OCI-LY1 (cell line): ENCODE data around the gene ARFGEF3.

Source experiments
- H2AFZ ChIP-seq: fragments of 200-600 bp; sonication (generic), shearing (Covaris generic); 2 replicates; pipeline ENCODE4 v1.6.0; 2014; ENCODE audit warnings: antibody characterized with exemption, mild to moderate bottlenecking, low read length
- H3F3A ChIP-seq: fragments of 200-600 bp; sonication (generic), shearing (Covaris generic); 2 replicates; pipeline ENCODE4 v1.6.0; 2014; ENCODE audit warnings: mild to moderate bottlenecking, antibody characterized with exemption, low read length, moderate library complexity; ENCODE audit not compliant: insufficient read depth
- H3K27ac ChIP-seq: fragments of 200-600 bp; sonication (generic); 2 replicates; pipeline ENCODE4 v1.5.1; 2014; ENCODE audit warnings: low read length, mixed run types, mild to moderate bottlenecking, low read depth; ENCODE audit not compliant: poor library complexity, severe bottlenecking
- H3K27me3 ChIP-seq: fragments of 200-600 bp; sonication (generic); 2 replicates; pipeline ENCODE4 v1.6.0; 2014; ENCODE audit warnings: antibody characterized with exemption, mild to moderate bottlenecking, low read length, moderate library complexity; ENCODE audit not compliant: insufficient read depth
- H3K36me3 ChIP-seq: fragments of 200-600 bp; sonication (generic); 2 replicates; pipeline ENCODE4 v1.6.1; 2014; ENCODE audit warnings: mild to moderate bottlenecking, antibody characterized with exemption, low read length, moderate library complexity, mixed read lengths; ENCODE audit not compliant: insufficient read depth
- H3K4me1 ChIP-seq: fragments of 200-600 bp; sonication (generic); 2 replicates; pipeline ENCODE4 v1.5.1; 2014; ENCODE audit warnings: mild to moderate bottlenecking, low read length, moderate library complexity; ENCODE audit not compliant: insufficient read depth, severe bottlenecking
- H3K4me2 ChIP-seq: fragments of 200-600 bp; sonication (generic), shearing (Covaris generic); 2 replicates; pipeline ENCODE4 v1.6.1; 2014; ENCODE audit warnings: low read length
- H3K4me3 ChIP-seq: fragments of 200-600 bp; sonication (generic); 2 replicates; pipeline ENCODE4 v1.5.1; 2014; ENCODE audit warnings: low read length, low read depth, mild to moderate bottlenecking, mixed read lengths; ENCODE audit not compliant: poor library complexity, severe bottlenecking
- H3K79me2 ChIP-seq: fragments of 200-600 bp; shearing (Covaris generic); 2 replicates; pipeline ENCODE4 v1.6.1; 2016; ENCODE audit warnings: mixed run types, low read length, mixed read lengths; ENCODE audit not compliant: insufficient read depth
- H3K9ac ChIP-seq: fragments of 200-600 bp; sonication (generic), shearing (Covaris generic); 2 replicates; pipeline ENCODE4 v1.6.1; 2014; ENCODE audit warnings: mild to moderate bottlenecking, low read length, mixed read lengths
- H3K9me2 ChIP-seq: fragments of 200-600 bp; sonication (generic), shearing (Covaris generic); 2 replicates; pipeline ENCODE4 v1.6.1; 2014; ENCODE audit warnings: low read depth, mild to moderate bottlenecking, low read length, mixed read lengths
- H3K9me3 ChIP-seq: fragments of 200-600 bp; shearing (Covaris generic); 2 replicates; pipeline ENCODE4 v1.6.1; 2014; ENCODE audit warnings: low read length, mixed read lengths
- H4K20me1 ChIP-seq: fragments of 200-600 bp; sonication (generic), shearing (Covaris generic); 2 replicates; pipeline ENCODE4 v1.6.0; 2016; ENCODE audit warnings: mild to moderate bottlenecking, low read length; ENCODE audit not compliant: insufficient read depth
- EZH2 ChIP-seq: fragments of 200-600 bp; sonication (generic), shearing (Covaris generic); IDR thresholded peaks from 2 replicates; pipeline ENCODE4 v1.8.0; 2017; ENCODE audit warnings: borderline replicate concordance, mixed run types, mild to moderate bottlenecking, antibody characterized with exemption, low read length, moderate library complexity, mixed read lengths
- TF ChIP-seq, protein P1 (sequence below): fragments of 200-600 bp; sonication (generic), shearing (Covaris generic); IDR thresholded peaks from 2 replicates; pipeline ENCODE4 v1.5.1; 2017; ENCODE audit warnings: mild to moderate bottlenecking, antibody characterized with exemption, low read length, moderate library complexity, mixed read lengths

Gene ARFGEF3

GRCh38 chr6:138129190-138129589 lies 32.5 kb upstream of the ARFGEF3 start:
- no peaks in the 10 kb centered on the region for H3K4me1 ChIP-seq
- H3K4me3 ChIP-seq, result no peak overlapping the region
- H3K36me3 ChIP-seq, result no peaks in the 10 kb centered on the region
- no peaks in the 10 kb centered on the region for H3K9me2 ChIP-seq
- no peak for TF ChIP-seq EZH2
- TF ChIP-seq, protein P1, sequence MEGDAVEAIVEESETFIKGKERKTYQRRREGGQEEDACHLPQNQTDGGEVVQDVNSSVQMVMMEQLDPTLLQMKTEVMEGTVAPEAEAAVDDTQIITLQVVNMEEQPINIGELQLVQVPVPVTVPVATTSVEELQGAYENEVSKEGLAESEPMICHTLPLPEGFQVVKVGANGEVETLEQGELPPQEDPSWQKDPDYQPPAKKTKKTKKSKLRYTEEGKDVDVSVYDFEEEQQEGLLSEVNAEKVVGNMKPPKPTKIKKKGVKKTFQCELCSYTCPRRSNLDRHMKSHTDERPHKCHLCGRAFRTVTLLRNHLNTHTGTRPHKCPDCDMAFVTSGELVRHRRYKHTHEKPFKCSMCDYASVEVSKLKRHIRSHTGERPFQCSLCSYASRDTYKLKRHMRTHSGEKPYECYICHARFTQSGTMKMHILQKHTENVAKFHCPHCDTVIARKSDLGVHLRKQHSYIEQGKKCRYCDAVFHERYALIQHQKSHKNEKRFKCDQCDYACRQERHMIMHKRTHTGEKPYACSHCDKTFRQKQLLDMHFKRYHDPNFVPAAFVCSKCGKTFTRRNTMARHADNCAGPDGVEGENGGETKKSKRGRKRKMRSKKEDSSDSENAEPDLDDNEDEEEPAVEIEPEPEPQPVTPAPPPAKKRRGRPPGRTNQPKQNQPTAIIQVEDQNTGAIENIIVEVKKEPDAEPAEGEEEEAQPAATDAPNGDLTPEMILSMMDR, result no peak
- no peaks in the 10 kb centered on the region for H3K79me2 ChIP-seq
- H3F3A ChIP-seq, result no peaks in the 10 kb centered on the region
- no peaks in the 10 kb centered on the region for H3K27me3 ChIP-seq
- H3K4me2 ChIP-seq, result no peak overlapping the region
- H2AFZ ChIP-seq, result no peak overlapping the region
- H3K27ac ChIP-seq, result no peak overlapping the region
- H4K20me1 ChIP-seq, result no peaks in the 10 kb centered on the region
- H3K9ac ChIP-seq, result no peak overlapping the region
- H3K9me3 ChIP-seq, result no peaks in the 10 kb centered on the region

- no peaks in the 10 kb centered on the region for H3K27me3 ChIP-seq
Observed at GRCh38 chr6:138142806-138143205, 18.9 kb upstream of the ARFGEF3 start.

DNA sequence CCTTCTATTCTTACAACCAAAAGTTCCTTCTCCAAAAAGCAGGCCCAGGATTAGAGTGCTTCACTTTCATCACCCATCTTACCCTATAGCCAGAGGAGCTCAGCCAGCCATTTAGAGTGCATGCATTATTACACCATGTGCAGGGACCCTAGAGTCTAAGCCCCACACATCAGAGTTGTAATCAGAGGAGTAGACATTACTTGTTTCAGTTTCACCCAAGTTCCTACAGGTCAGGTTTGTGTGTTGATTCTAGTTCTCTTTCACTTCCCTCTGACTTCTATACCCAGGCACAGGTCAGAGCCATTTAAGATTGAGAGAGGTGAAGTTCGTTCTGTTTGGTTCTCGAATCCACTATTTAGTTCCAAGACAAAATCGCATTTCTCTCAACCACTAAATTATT lies 16.3 kb upstream of the ARFGEF3 start:
- H3K4me2 ChIP-seq, result no peak overlapping the region
- H3F3A ChIP-seq, result no peaks in the 10 kb centered on the region
- H3K27me3 ChIP-seq, result no peaks in the 10 kb centered on the region
- H2AFZ ChIP-seq, result no peak overlapping the region
- H3K27ac ChIP-seq, result no peak overlapping the region
- H3K79me2 ChIP-seq, result no peaks in the 10 kb centered on the region
- no peak for TF ChIP-seq EZH2
- TF ChIP-seq, protein P1, result no peak
- no peaks in the 10 kb centered on the region for H3K4me1 ChIP-seq
- H3K36me3 ChIP-seq, result no peaks in the 10 kb centered on the region
- H3K9me2 ChIP-seq, result no peaks in the 10 kb centered on the region
- no peaks in the 10 kb centered on the region for H3K9me3 ChIP-seq
- H4K20me1 ChIP-seq, result no peaks in the 10 kb centered on the region
- no peak overlapping the region for H3K9ac ChIP-seq
- H3K4me3 ChIP-seq, result no peak overlapping the region

More at GRCh38 chr6:138142806-138143205, 18.9 kb upstream of the ARFGEF3 start:
- no peak overlapping the region for H3K4me3 ChIP-seq
- H3K9me3 ChIP-seq, result no peaks in the 10 kb centered on the region
- H3K9me2 ChIP-seq, result no peaks in the 10 kb centered on the region
- H3F3A ChIP-seq, result no peaks in the 10 kb centered on the region
- H3K36me3 ChIP-seq, result no peaks in the 10 kb centered on the region
- no peak overlapping the region for H2AFZ ChIP-seq
- no peak overlapping the region for H3K4me2 ChIP-seq
- H3K4me1 ChIP-seq, result no peaks in the 10 kb centered on the region
- no peaks in the 10 kb centered on the region for H3K79me2 ChIP-seq
- H4K20me1 ChIP-seq, result no peaks in the 10 kb centered on the region
- H3K9ac ChIP-seq, result no peak overlapping the region
- no peak for TF ChIP-seq EZH2
- TF ChIP-seq, protein P1, result no peak
- H3K27ac ChIP-seq, result no peak overlapping the region
